GM13977 (cell line): Measurements from ENCODE around the gene ADCY4.

ENCODE experiments used
- DNase-seq: peaks from one replicate; pipeline ENCODE4 v3.0.0; 2012; ENCODE audit warnings: low spot score
- in situ Hi-C: fragments of 300-500 bp; cut with MboI; formaldehyde crosslinking; loops from one replicate; pipeline ENCODE4 v1.12.0; 2022; ENCODE audit warnings: low sequenced_read_pairs, low pct_unique_long_range_greater_than_20kb, mixed read lengths, inconsistent platforms; ENCODE audit not compliant: unreplicated experiment
- TF ChIP-seq, protein P1 (sequence below): IDR thresholded peaks from 2 replicates; pipeline ENCODE4 v1.5.1; 2012; ENCODE audit warnings: mild to moderate bottlenecking, control low read depth; ENCODE audit not compliant: insufficient read depth; ENCODE audit errors: extremely low read depth, missing control alignments

Gene ADCY4

DNA sequence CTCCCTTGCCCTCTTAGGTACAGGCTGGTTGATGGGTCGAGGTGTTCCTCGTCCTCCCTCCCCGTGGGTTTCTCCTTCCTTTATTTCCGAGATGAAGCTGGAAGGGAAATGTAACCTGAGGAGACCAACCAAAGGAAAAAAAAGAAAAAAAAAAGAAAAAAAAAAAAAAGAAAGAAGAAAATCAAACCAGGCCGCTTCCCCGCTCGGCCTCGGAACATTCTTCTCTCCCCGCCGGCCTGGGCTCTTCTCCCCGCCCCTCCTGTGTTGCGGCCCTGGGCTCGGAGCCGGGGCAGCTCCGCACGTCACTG lies 31.5 kb upstream of the ADCY4 start:
- in situ Hi-C loops = no loop called here
- no peak for DNase-seq
- TF ChIP-seq, protein P1, sequence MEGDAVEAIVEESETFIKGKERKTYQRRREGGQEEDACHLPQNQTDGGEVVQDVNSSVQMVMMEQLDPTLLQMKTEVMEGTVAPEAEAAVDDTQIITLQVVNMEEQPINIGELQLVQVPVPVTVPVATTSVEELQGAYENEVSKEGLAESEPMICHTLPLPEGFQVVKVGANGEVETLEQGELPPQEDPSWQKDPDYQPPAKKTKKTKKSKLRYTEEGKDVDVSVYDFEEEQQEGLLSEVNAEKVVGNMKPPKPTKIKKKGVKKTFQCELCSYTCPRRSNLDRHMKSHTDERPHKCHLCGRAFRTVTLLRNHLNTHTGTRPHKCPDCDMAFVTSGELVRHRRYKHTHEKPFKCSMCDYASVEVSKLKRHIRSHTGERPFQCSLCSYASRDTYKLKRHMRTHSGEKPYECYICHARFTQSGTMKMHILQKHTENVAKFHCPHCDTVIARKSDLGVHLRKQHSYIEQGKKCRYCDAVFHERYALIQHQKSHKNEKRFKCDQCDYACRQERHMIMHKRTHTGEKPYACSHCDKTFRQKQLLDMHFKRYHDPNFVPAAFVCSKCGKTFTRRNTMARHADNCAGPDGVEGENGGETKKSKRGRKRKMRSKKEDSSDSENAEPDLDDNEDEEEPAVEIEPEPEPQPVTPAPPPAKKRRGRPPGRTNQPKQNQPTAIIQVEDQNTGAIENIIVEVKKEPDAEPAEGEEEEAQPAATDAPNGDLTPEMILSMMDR = no peak

DNA sequence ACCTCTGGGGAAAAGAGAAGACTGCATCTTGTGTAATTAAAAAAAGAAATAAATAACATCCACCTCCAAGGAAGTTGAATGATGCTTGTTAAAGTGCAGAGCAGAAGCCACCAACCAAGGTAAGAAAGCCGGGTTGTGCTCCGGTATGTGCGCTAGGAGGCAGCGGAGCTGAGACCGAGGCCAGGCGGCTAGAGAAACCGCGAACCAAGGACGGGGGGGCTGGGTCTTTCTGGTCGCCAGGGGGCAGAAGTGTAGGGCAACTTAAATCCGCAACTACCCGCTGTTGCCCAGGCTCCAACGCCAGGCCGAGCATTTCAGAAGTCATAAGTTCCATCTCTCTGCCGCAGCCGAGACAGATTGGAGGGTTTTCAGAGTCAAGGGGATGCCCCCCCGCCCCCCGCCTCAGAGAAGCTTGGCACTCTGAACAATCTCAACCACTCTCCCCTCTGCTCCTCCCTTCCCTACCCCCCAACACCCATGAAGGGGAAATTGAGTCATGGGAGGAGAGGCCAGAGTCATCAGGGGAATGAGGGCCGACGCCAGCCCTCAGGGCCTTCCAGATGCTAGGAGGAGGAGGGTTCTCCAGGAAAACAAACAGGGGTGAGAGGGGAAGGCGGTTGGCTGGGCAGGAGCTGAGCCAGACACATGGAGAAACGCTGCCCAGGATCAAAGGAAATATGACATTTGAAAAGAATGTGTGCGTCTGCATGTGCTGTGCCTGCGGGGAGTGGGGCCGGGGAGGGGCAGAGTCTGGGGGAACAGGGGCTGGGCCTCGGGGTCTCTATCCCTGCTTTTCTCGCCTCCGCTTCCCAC lies 30.9 kb upstream of the ADCY4 start:
- in situ Hi-C loops = no loop called here
- TF ChIP-seq, protein P1 = peak; percentile 83
- DNase-seq = peak; percentile 76

DNA sequence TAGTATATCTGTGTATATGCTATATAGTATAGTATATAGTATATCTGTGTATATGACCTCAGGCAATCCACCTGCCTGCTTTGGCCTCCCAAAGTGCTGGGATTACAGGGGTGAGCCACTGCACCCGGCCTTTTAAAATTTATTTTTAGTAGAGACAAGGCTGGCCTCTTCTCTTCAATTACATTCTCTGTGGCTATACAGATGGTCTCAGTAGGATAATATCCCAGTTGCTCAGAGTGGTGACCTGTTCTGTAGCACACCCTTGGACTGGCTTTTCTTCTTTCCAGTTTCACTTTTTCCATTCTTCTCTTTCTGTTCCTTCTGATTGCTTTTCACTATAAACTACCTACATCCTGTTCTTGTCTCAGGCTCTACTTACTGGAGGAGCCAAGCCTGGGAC lies 30.0 kb upstream of the ADCY4 start:
- no peak for DNase-seq
- TF ChIP-seq, protein P1 = no peak
- in situ Hi-C loops = no loop called here

DNA sequence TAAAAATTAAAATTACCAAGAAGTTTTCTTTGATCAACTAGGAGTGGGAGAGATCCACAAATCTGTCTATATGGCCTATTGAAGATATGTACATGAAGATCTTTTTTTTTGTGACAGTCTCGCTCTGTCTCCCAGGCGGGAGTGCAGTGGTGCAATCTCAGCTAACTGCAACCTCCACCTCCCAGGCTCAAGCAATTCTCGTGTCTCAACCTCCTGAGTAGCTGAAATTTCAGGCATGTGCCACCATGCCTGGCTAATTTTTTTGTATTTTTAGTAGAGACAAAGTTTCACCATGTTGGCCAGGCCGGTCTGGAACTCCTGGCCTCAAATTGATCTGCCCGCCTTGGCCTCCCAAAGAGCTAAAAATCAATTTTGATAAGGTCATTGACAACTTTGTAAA lies 28.5 kb upstream of the ADCY4 start:
- TF ChIP-seq, protein P1 = no peak

DNA sequence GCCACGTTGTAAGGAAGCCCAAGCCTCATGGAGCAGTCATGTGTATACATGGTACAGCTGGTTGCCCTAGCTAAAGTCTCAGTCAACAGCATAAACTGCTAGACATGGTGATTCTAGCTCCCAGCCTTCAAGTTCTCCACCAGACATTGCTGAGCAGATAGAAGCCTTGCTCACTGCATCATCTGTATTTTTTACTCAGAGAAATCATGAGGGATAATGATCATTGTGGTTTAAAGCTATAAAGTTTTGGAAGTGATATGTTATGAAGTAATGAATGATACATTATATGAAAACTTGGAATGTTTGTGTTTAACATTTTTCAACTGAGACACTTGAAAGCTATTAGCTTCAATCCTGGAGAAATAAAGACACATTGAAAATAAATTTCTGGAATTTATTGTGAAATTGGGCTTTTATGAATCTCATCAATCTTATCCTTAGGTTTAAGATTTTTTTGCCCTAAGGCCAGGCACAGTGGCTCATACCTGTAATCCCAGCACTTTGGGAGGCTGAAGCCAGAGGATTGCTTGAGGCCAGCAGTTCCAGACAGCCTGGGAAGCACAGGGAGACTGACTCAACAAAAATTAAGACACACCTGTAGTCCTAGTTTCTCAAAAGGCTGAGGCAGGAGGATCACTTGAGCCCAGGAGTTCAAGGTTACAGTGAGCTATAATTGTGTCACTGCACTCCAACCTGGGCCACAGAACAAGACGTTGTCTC lies 27.5 kb upstream of the ADCY4 start:
- TF ChIP-seq, protein P1 = no peak
- DNase-seq = no peak
- in situ Hi-C loops = no loop called here

More for the DNA sequence above, 28.5 kb upstream of the ADCY4 start:
- no peak for DNase-seq
- in situ Hi-C loops = no loop called here

DNA sequence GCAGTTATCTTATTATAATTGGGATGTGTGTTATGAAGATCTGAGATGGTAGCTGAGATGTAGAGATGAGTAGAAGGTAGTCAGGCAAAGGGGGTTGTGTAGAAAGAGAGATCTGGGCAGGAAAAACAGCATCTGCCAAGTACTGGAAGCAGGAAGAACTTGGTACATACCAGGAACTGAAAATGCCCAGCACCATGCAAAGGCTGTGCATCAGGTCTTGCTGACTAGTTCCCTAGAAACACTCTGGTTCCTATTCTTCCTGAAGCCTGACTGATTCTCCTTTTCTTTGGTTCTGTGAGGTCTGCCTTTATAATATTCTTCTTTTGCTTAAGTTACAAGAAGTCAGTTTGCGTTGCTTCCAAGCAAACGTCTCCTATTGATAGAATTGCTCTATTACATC lies 26.5 kb upstream of the ADCY4 start:
- in situ Hi-C loops = no loop called here
- TF ChIP-seq, protein P1 = no peak
- DNase-seq = no peak
